HL-60 (cell line): ENCODE data around the gene LRP1B.

Experiments used
- DNase-seq, 2 experiments: peaks; one replicate each; pipeline ENCODE4 v3.0.0-alpha.2; 2010 to 2020; ENCODE audit warnings: low read depth in 1 of 2, low spot score in 1 of 2
- H3K27ac ChIP-seq: fragments of 250-450 bp; sonication (Bioruptor Pico); replicated peaks from 2 replicates; pipeline ENCODE4 v1.5.1; 2020; ENCODE audit warnings: mild to moderate bottlenecking, moderate library complexity
- H3K27me3 ChIP-seq: fragments of 250-450 bp; sonication (Bioruptor Pico); 2 replicates; pipeline ENCODE4 v1.5.1; 2021; ENCODE audit warnings: mild to moderate bottlenecking, moderate library complexity; ENCODE audit not compliant: insufficient read depth, poor library complexity, severe bottlenecking
- H3K4me3 ChIP-seq: replicated peaks from 2 replicates; pipeline ENCODE4 v1.5.1; 2011; ENCODE audit warnings: mild to moderate bottlenecking, control low read depth, low read length; ENCODE audit not compliant: insufficient read depth
- CTCF ChIP-seq: IDR thresholded peaks from one replicate; pipeline ENCODE4 v1.5.1; 2011; ENCODE audit warnings: low read length, control low read depth, inconsistent platforms; ENCODE audit not compliant: insufficient read depth
- GABPA ChIP-seq: IDR thresholded peaks from 2 replicates; pipeline ENCODE4 v1.6.1; 2012; ENCODE audit warnings: low read depth
- POLR2AphosphoS5 ChIP-seq: IDR thresholded peaks from 2 replicates; pipeline ENCODE4 v1.6.1; 2012; ENCODE audit warnings: low read depth
- REST ChIP-seq: IDR thresholded peaks from 2 replicates; pipeline ENCODE4 v1.6.1; 2012; ENCODE audit warnings: low read depth; ENCODE audit not compliant: insufficient replicate concordance
- SPI1 ChIP-seq: IDR thresholded peaks from 2 replicates; pipeline ENCODE4 v1.6.1; 2012; ENCODE audit warnings: low read depth, mild to moderate bottlenecking, borderline replicate concordance

Gene LRP1B

GRCh38 chr2:141133883-141134282, 996.9 kb downstream of the LRP1B start:
- no peak overlapping the region for H3K27ac ChIP-seq
- TF ChIP-seq SPI1 = no peak
- TF ChIP-seq CTCF = no peak
- no peak for TF ChIP-seq REST
- TF ChIP-seq GABPA = no peak
- no peak for TF ChIP-seq POLR2AphosphoS5
- no peak for DNase-seq

GRCh38 chr2:141125432-141125831, 1005.4 kb downstream of the LRP1B start:
- Histone ChIP-seq H3K27me3 (no peaks in the 10 kb centered on the region), H3K27ac (no peak overlapping the region), H3K4me3 (no peak overlapping the region)
- no peak for DNase-seq
- TF ChIP-seq SPI1 = no peak
- no peak for TF ChIP-seq GABPA
- TF ChIP-seq POLR2AphosphoS5 = no peak
- TF ChIP-seq CTCF = no peak

More at GRCh38 chr2:141133883-141134282, 996.9 kb downstream of the LRP1B start:
- Histone ChIP-seq H3K27me3 (no peaks in the 10 kb centered on the region), H3K4me3 (no peak overlapping the region)

- TF ChIP-seq CTCF (no peak), POLR2AphosphoS5 (no peak), REST (no peak), GABPA (no peak), SPI1 (no peak)
- Histone ChIP-seq H3K27me3 (no peaks in the 10 kb centered on the region), H3K27ac (no peak overlapping the region), H3K4me3 (no peak overlapping the region)
- no peak for DNase-seq
Measured at GRCh38 chr2:141118836-141119235, 1012.0 kb downstream of the LRP1B start.

- Histone ChIP-seq H3K4me3 (no peak overlapping the region), H3K27ac (no peak overlapping the region), H3K27me3 (no peaks in the 10 kb centered on the region)
- TF ChIP-seq REST = no peak
- TF ChIP-seq POLR2AphosphoS5 = no peak
- DNase-seq = no peak
Measured at GRCh38 chr2:141113301-141113700, 1017.5 kb downstream of the LRP1B start.
